Stimulated activated CD4-positive, alpha-beta T cell treated with anti-CD3 and anti-CD28 coated beads, Interleukin-12 subunit alpha, Interleukin-12 subunit beta, amount 100 ng/mL, for 4 hours (primary cell): ENCODE data around the gene NNAT.
"Not testable (repeated sequence)": the region's sequence is repeated elsewhere in the genome, so short reads cannot be mapped to it uniquely, and the experiment has no call there.

Experiments
- DNase-seq: peaks from one replicate; pipeline ENCODE4 v3.0.0-alpha.2; 2020

The NNAT gene

DNA sequence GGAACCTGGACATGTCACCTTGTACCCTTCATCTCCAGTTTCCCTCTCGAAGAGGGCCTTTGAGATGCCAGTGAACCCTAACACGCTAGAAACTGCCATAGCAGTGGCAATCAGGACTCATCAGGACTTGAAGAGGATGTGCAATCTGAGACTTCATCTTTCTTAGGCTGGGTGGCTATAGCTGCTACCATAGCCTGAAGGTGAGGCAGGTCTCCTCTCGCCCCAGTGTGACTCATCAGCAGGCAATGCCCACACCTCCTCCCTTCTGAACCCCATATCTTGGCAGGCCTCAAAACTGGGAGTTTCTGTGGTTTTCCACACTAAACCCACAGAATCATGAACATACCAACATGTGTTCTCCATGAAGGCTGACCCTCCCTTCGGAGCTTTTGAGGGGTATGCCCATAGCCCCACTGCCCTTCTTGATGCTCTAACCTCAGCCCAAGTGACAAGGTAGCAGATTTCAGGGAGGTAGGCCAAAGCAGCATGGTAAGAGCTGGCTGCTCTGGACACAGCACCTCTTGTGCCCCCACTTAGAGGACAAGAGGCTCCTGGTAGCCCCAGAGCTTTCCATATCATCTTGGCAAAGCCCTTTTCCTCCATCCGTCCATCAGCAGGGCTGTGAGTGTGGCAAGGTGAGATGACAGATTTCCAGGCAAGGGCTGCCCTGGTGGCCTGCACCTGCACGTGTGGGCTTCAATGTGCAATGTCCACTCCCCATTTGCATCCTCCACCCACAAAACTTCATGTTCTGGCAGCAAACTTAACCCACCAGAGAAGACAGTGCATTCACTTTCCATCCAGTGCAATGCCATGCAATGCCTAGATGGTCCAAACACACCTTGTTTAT, 4.0 kb downstream of the NNAT start:
- no peak for DNase-seq

- DNase-seq, result no peak
These were observed 4.8 kb downstream of the NNAT start for GRCh38 chr20:37525810-37526209.

- no peak for DNase-seq
These were observed 5.3 kb downstream of the NNAT start for GRCh38 chr20:37526238-37526838.

DNA sequence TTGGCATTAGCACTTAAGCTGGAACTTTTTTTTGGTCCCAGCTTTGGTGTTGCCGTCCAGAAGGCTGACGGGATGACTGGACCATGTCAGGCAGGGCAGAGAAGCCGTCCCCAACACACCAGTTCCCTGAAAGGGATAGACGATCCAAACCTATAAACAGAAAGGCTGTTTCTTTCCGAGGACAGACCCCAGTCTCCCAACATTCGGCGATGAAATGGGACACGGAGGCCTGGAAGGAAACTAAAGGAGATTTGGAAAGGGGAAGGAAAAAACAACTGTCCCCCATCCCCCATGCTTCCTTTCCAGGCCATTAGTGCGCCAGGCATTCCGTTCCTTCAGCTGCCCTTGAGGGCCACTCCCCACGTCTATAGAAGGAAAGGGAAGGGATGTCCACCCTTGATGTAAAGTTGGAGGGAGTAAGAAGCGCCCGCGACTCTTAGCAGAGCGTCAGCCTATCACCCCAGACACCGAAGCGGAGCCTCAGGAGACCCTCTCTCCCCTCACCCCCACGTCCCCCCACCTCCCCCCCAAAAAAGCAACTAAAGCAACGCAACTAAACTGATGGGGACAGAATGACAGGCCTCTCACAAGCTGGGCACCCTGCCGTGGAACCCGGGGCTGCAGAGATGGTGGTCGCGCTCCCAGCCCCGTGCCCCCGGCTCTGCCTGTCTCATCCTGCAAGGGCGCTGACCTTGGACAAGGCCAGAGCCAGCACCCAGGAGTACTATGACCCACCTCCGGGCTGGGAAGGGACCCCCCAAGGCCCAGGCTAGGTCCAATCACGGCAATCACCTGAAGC, 6.0 kb downstream of the NNAT start:
- DNase-seq, result no peak

DNA sequence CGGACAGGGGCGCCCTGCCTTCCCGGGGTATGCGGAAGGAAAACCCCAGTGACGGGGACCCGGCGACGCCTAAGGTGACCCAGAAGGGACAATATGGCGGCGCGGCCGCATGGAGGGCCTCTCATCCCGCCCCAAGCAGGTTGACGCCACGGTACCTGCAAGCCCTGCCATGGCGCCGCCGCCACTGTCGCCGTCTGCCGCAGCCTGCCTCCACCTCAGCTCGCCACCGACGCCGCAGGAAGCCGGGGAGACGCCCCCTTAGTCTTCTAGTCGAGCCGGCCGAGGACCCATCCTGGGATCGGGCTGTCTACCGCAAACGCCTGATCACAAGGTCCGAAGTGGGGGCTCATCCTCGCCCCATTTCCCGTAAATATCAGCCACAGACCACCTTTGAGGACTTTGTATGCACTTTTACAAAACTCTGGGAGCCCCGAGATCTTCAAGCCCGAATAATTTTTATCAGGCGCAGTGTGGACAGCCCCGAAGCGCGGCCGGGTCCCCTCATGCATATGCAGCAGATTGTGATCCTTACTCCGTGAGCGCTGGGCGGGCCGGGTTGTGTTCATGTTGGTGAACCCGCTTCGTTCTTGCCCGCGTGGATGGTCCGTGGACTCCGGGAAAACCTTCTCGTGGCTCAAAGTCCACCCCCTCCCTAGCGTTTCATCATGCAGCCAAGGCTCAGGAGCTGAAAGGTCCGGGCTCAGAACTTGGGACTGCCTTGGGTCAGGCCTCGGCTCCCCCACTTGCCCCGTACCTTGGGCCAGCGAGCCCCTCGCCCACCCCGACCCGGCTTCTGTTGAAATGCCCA, 6.8 kb downstream of the NNAT start, which contains the start of gene BLCAP:
TSS of gene BLCAP (minus strand) at position 239 of the 808 bp plus-strand sequence. CDS start 8,702 bp downstream, outside the sequence.
- peak; percentile 90 for DNase-seq

DNA sequence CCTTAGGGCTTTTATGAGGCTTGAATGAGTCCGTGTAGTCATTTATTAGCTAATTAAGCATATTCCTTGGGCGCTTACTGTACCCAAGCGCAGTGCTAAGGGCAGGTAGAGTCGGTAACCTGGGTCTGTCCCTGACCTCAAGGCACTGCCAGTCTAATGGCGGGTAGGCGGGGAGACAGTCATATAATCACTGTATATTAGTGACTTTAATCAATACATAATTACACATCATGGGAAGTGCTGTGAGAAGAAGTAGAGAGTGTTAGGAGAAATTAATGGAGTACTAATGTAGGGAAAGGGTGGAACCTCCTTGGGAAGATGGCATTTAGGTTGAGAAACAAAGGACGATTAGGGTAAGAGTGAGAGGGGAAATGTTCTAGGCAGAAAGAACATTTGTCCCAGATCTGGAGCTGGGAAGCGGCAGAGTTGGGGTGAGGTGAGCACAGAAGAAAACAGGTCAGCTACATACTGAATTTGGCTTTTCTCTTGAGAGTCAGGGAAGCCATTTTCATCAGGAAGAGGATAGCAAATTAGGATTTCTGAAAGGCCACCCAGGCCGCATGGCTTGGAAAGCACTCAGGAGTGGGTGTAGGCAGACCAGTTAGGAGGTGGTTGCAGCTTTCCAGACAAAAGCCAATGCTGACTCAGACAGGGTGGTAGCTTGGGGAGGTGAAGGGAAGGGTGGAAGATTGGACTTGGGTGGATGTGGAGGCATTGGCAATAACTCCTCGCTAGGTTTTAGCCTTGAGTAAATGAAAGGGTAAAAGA, 7.6 kb downstream of the NNAT start:
- no peak for DNase-seq

- DNase-seq, result no peak
These were observed 8.3 kb downstream of the NNAT start for GRCh38 chr20:37529214-37529967.

DNA sequence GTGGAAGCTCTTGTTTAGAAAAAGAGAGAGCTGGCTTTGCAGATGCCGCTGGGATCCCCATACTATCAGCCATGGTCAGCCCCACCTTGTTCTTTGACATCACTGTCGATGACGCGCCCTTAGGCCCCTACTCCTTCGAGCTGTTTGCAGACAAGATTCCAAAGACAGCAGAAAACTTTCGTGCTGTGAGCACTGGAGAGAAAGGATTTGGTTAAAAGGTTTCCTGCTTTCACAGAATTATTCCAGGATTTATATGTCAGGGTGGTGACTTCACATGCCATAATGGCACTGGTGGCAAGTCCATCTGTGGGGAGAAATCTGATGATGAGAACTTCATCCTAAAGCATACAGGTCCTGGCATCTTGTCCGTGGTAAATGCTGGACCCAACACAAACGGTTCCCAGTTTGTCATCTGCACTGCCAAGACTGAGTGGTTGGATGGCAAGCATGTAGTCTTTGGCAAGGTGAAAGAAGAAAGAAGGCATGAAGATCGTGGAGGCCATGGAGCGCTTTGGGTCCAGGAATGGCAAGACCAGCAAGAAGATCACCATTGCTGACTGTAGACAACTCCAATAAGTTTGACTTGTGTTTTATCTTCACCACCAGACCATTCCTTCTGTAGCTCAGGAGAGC, 9.0 kb downstream of the NNAT start:
- no peak for DNase-seq

GRCh38 chr20:37530696-37531095, 9.6 kb downstream of the NNAT start:
- no peak for DNase-seq

DNA sequence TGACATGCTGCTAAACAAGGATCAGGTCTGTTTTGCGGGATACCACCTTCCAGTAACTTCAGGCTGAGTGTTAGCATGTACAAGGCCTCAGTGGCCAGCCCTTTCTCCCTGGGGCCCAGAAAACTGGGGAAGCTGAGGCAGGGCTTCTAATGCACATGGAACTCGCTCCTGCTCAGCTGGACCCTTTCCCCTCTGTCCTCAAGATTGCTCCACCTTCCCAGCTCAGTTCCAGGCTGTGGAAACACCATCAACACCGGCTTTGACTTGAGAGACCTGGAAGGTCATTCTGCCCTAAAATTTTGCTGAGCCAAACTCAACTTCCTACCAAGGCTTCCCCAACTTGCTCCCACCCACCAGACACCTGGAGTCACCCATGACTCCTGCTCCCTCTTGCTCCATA, 10.8 kb downstream of the NNAT start:
- no peak for DNase-seq

DNA sequence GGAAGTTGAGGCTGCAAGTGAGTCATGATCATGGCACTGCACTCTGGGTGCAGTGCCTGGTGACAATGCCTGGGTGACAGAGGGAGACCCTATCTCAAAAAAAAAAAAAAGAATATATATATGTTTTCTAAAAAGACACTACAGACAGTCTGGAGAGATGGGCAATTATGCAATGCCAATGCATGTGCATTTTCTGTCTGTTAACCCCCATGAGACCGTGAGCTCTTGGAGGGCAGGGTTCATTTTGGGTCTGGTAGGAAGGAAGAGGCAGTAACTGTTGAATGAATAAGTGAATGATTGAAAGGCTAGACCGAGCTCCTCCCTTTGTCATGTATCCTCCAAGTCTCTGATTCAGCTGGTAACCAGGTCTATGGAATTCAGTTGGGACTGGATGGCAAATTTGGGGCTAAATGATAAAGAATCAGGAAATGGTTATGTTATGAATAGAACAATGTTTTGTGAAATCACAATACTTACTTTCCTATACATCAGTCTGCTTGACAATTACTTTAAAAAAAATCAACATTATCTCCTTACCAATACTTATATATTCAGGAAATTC, 12.2 kb downstream of the NNAT start:
- DNase-seq, result no peak

GRCh38 chr20:37534401-37535157, 13.5 kb downstream of the NNAT start:
- DNase-seq, result peak; percentile 14

- no peak for DNase-seq
These were observed 14.5 kb downstream of the NNAT start for GRCh38 chr20:37535443-37536132.

GRCh38 chr20:37537505-37537904, 16.5 kb downstream of the NNAT start:
- no peak for DNase-seq

DNA sequence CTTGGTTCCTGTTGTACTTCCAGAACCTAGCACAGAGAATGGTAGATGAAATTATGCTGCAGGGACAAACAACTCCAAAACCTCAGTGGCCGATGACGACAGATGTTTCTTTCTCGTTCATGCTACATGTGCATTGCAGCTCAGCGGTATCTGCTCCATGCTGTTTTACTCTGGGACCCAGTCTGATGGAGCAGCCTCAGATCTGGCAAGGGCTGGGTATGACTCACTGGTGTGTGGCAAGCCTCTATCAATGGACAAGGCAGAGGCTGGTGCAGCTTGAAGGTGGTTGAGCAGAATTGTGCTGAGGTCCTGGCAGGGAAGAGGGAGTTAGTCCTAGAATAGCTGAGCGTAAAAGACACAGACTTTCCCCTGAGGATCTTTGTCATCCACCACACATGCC, 17.0 kb downstream of the NNAT start:
- no peak for DNase-seq

- DNase-seq, result no peak
These were observed 18.4 kb downstream of the NNAT start for GRCh38 chr20:37539424-37539823.

DNA sequence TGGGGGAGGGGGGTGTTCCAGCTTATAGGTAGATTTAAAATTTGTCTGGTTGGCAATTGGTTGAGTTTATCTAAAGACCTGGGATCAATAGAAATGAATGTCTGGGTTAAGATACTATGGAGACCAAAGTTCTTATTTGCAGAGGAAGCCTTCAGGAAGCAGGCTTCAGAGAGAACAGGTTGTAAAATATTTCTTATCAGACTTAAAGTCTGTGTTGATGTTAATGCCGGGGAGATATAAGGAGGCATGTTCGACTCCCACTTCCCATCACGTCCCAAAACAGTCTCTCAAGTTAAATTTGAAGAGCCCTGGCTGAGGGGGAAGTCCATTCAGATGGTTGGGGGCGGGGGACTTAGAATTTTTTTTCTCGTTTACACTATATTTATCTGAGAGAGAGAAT, 19.0 kb downstream of the NNAT start:
- no peak for DNase-seq

DNA sequence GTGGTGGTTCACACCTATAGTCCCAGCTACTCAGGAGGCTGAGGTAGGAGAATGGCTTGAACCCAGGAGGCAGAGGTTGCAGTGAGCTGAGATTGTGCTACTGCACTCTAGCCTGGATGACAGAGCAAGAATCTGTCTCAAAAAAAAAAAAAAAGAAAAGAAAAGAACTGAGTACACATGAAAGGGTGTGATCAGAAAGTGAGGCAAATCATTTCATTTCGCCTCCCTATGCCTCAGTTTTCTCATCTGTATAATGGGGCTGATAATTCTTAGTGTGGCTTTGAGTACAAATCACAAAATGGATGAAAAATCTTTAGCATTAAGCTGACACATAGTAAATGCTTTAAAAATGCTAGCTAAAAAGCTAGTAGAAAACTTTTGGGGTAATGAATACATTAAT, 19.8 kb downstream of the NNAT start:
- not testable (repeated sequence) for DNase-seq

GRCh38 chr20:37541326-37541725, 20.3 kb downstream of the NNAT start:
- no peak for DNase-seq
